DND-41 (cell line): Measurements from ENCODE around the gene CST6.
"Not testable (repeated sequence)": the region's sequence is repeated elsewhere in the genome, so short reads cannot be mapped to it uniquely, and the experiment has no call there.

Source experiments
- ATAC-seq: fragments of 200-7000 bp; cut with Tn5 transposase; 3 replicates; pipeline ENCODE4 v1.9.1; 2021; ENCODE audit warnings: low read depth; ENCODE audit not compliant: insufficient read depth
- DNase-seq: peaks from one replicate; pipeline ENCODE4 v3.0.0-alpha.2; 2020
- H2AFZ ChIP-seq: 2 replicates; pipeline ENCODE4 v1.6.0; 2012; ENCODE audit warnings: low read depth, low read length
- H3K27ac ChIP-seq: 2 replicates; pipeline ENCODE4 v1.5.1; 2012; ENCODE audit warnings: low read length, inconsistent platforms
- H3K27me3 ChIP-seq: fragments of 200-600 bp; sonication (generic); 2 replicates; pipeline ENCODE4 v1.6.0; 2012; ENCODE audit warnings: low read length, mild to moderate bottlenecking, inconsistent platforms; ENCODE audit not compliant: insufficient read depth, poor library complexity
- H3K36me3 ChIP-seq: 2 replicates; pipeline ENCODE4 v1.5.1; 2012; ENCODE audit warnings: low read length, inconsistent platforms; ENCODE audit not compliant: insufficient read depth
- H3K4me1 ChIP-seq: 2 replicates; pipeline ENCODE4 v1.5.1; 2012; ENCODE audit warnings: mild to moderate bottlenecking, low read length; ENCODE audit not compliant: insufficient read depth
- H3K4me2 ChIP-seq: 2 replicates; pipeline ENCODE4 v1.6.0; 2012; ENCODE audit warnings: mild to moderate bottlenecking, moderate library complexity, low read length, inconsistent platforms; ENCODE audit not compliant: insufficient read depth
- H3K4me3 ChIP-seq, 2 experiments: fragments of 200-600 bp in 1 of 2; shearing (Covaris generic) in 1 of 2; 2 replicates each; pipeline ENCODE4 v1.5.1; 2012 to 2016; ENCODE audit warnings: inconsistent platforms in 2 of 2, low read length in 2 of 2, mild to moderate bottlenecking in 2 of 2, low read depth in 1 of 2, moderate library complexity in 1 of 2
- H3K79me2 ChIP-seq: 2 replicates; pipeline ENCODE4 v1.6.0; 2012; ENCODE audit warnings: low read length, inconsistent platforms; ENCODE audit not compliant: insufficient read depth
- H3K9ac ChIP-seq: 2 replicates; pipeline ENCODE4 v1.6.0; 2012; ENCODE audit warnings: low read depth, mild to moderate bottlenecking, inconsistent platforms, low read length, moderate library complexity
- H3K9me3 ChIP-seq: 2 replicates; pipeline ENCODE4 v1.5.1; 2012; ENCODE audit warnings: low read length, moderate library complexity, mild to moderate bottlenecking, inconsistent platforms; ENCODE audit not compliant: insufficient read depth, severe bottlenecking
- H4K20me1 ChIP-seq: 2 replicates; pipeline ENCODE4 v1.6.0; 2012; ENCODE audit warnings: low read length; ENCODE audit not compliant: insufficient read depth
- CTCF ChIP-seq: IDR thresholded peaks from 2 replicates; pipeline ENCODE4 v1.5.1; 2012; ENCODE audit warnings: borderline replicate concordance, low read length, moderate library complexity, mild to moderate bottlenecking; ENCODE audit not compliant: poor library complexity, severe bottlenecking; ENCODE audit errors: extremely low read depth
- EZH2 ChIP-seq: IDR thresholded peaks from 3 replicates; pipeline ENCODE4 v1.6.1; 2012; ENCODE audit warnings: borderline replicate concordance, low read depth, mild to moderate bottlenecking, moderate library complexity, low read length, inconsistent platforms; ENCODE audit not compliant: severe bottlenecking

CST6 gene

DNA sequence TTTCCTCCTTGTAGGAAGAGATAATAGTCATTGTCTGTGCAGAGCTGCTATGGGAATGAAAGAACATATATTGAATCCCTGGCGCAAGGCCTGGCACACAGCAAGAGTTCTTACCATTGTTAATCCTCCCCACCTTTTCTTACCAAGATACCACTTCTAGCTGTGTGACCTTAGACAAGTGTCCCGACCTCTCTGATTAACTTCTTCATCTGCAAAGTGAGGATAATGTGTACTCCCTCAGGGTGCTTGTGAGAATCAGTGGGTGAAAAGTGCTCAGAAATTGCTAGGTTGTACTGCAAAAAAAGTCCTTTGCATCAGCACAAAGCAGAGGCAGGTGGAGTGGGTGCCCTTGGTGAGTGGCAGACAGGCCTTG is 3.7 kb upstream of the CST6 start:
- Histone ChIP-seq H3K4me1 (peaks cover 28% of the 10 kb centered on the region), H3K4me3 (no peak overlapping the region), H3K79me2 (peaks cover 10% of the 10 kb centered on the region), H4K20me1 (peaks cover 24% of the 10 kb centered on the region), H3K27ac (no peak overlapping the region), H3K9me3 (no peaks in the 10 kb centered on the region), H3K9ac (no peak overlapping the region), H3K36me3 (peaks cover 27% of the 10 kb centered on the region), H3K4me2 (no peak overlapping the region), H3K27me3 (no peaks in the 10 kb centered on the region), H2AFZ (no peak overlapping the region)
- no peak; the same call in 2 of the 3 replicates for ATAC-seq
- TF ChIP-seq EZH2 (no peak), CTCF (no peak)
- DNase-seq: no peak

DNA sequence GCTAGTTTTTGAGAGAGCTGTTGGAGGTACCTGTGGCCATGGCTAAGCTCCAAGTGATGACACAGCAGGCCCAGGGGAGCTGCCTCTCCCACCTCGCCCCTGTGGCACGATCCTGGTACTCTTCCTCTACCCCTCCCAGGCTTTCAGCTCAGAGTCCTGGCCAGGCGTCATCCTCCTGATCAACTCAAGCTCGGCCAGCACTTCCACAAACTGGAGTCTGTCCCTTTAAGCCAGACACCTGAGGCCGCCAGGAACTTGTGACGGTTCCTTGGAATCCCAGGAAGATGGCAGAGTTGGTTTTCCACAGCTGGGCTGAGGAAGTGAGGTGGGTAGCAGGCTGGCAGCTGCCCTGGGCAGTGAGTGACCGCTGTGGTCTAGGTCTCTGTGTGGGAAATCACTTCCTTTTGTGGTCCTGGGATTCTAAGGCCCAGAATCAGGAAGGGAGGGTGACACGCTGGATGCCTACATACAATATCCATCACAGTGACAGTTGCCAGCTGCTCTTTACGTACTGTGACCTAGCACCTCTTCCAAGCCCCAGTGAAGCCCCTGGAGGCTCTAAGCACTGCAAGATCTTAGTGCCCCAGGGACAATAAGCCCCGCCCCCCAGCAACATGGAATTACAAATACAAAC is 3.2 kb upstream of the CST6 start:
- Histone ChIP-seq H2AFZ (no peak overlapping the region), H3K9ac (no peak overlapping the region), H3K27ac (no peak overlapping the region), H3K4me1 (peaks cover 23% of the 10 kb centered on the region), H4K20me1 (peaks cover 19% of the 10 kb centered on the region), H3K9me3 (no peaks in the 10 kb centered on the region), H3K4me2 (no peak overlapping the region), H3K79me2 (peaks cover 5% of the 10 kb centered on the region), H3K36me3 (peaks cover 22% of the 10 kb centered on the region), H3K4me3 (no peak overlapping the region), H3K27me3 (no peaks in the 10 kb centered on the region)
- TF ChIP-seq CTCF (no peak), EZH2 (no peak)
- no peak for DNase-seq
- peak; percentile 10; the same call in 1 of the 3 replicates for ATAC-seq

- ATAC-seq, H3K4me2 ChIP-seq, H3K4me3 ChIP-seq, H2AFZ ChIP-seq, H3K9ac ChIP-seq, H3K27ac ChIP-seq, H3K27me3 ChIP-seq, DNase-seq, H3K79me2 ChIP-seq, H3K9me3 ChIP-seq, H3K36me3 ChIP-seq: not testable (repeated sequence)
- Histone ChIP-seq H4K20me1 (peaks cover 13% of the 10 kb centered on the region; the same call in 1 of the 2 replicates), H3K4me1 (peaks cover 17% of the 10 kb centered on the region)
Measured at GRCh38 chr11:66010036-66010435, 1.8 kb upstream of the CST6 start.

DNA sequence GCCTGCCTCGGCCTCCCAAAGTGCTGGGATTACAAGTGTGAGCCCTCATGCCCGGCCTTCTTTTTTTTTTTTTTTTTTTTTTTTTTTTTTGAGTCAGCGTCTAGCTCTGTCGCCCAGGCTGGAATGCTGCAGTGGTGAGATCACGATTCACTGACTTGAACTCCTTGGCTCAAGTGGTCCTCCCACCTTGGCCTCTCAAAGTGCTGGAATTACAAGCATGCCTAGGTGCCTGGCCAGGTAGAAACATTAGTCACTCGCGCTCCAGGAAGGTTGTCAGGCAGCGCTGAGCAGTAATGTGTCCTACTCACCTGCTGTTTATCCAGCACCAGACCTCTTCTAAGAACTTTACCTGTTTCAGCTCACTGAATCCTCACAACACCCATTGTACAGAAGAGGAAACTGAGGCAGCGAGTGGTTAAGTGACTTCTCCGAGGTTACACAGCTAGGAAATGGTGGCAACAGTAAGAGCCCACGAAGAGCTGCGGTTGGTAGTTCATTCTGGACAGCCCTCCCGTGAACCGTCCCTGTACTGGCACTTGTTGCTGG is 496 bp upstream of the CST6 start:
- Histone ChIP-seq H3K36me3 (no peaks in the 10 kb centered on the region), H3K9ac (no peak overlapping the region), H3K4me3 (no peak overlapping the region), H3K4me2 (no peak overlapping the region), H3K27me3 (no peaks in the 10 kb centered on the region), H3K79me2 (no peaks in the 10 kb centered on the region), H3K27ac (no peak overlapping the region), H2AFZ (no peak overlapping the region), H4K20me1 (peaks cover 12% of the 10 kb centered on the region; the same call in 1 of the 2 replicates), H3K9me3 (no peaks in the 10 kb centered on the region), H3K4me1 (peaks cover 16% of the 10 kb centered on the region)
- TF ChIP-seq EZH2 (no peak), CTCF (no peak)
- no peak for ATAC-seq
- DNase-seq: no peak
